ENCODE results near the gene VSIG10L2.
A peak's percentile ranks its signal among the peaks of the same experiment; 100 is the strongest.
"Not testable (repeated sequence)": the region's sequence is repeated elsewhere in the genome, so short reads cannot be mapped to it uniquely, and the experiment has no call there.

VSIG10L2 gene
- 0 to 0.04 (median 0) reads per million in 3 experiments for total RNA-seq

- no peak for DNase-seq
Measured at GRCh38 chr11:125945797-125946520, at the start of gene VSIG10L2. Gene VSIG10L2 (plus strand): TSS chr11:125946044. CDS start chr11:125946056, 12 bp downstream.

DNA sequence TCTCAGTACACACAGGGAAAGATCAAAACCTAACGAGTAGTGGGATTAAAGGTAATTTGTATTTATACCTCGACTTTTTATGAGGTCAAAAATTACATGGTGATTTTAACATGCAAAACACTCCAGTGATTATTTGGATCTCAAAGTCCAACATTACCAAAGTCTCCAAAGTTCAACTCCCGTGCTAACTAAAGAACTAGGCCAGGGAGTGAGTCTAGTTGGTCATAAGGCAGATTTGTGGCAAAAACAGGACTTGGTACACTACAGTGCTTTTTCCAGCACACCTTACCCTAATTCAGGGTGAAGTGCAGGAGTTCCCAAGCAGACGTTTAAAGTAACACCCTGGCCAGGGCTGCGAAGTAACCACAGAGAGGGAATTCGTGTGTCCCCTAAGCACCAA lies 44.0 kb upstream of the VSIG10L2 start:
- DNase-seq: no peak

- no peak for DNase-seq
Measured at GRCh38 chr11:125902277-125902926, 43.4 kb upstream of the VSIG10L2 start.

- peak; percentile 82 for DNase-seq
Measured at GRCh38 chr11:125902927-125903710, 42.7 kb upstream of the VSIG10L2 start, which contains the start of gene PUS3. Gene PUS3 (minus strand): TSS chr11:125903206. CDS start chr11:125896284, 6,922 bp downstream.

DNA sequence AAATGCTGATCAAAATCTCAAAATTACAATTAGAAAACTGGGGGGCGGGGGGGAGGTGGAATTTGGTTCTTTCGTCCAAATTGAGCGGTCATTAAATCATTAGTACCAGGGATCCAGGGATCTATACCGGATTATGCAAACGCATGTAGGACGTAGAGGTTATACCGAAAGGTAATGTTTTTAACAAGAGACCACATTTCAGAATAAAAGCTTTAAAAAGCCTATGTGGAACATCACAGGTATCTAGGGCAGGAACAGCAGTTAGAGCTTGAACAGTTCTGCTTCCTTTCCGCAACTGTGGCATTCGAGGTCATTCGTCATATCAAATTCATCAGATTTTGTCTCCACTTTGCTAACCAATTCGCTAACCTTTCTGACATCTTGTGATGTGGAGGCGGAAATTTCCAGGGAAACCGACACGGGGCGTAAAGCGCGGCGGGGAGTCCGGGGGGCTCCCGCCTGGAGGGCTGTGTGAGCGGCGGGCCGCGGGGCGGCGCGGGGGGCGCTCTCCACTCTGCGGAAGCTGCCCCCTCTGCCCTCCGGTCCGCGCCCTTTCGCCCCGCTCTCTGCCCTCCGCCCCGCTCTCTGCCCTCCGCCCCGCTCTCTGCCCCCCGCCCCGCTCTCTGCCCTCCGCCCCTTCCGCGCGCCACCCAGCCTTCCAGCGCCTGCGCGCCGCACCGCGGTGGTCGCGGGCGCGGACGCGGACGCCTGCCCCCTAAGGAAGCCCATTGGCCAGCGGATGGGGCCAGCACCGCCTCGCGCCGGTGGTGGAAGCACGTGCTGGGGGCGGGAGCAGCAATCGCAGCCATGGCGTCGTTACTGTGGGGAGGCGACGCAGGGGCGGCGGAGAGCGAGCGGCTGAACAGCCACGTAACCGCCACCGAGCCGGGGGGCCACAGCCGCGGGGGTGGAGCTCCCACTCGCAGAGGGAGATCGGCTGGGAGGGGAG lies 41.9 kb upstream of the VSIG10L2 start, which contains the start of gene DDX25:
Gene DDX25 (plus strand): TSS at position 798 of the 949 bp plus-strand sequence. CDS start 10 bp downstream, at position 808.
- DNase-seq: peak; percentile 22

DNA sequence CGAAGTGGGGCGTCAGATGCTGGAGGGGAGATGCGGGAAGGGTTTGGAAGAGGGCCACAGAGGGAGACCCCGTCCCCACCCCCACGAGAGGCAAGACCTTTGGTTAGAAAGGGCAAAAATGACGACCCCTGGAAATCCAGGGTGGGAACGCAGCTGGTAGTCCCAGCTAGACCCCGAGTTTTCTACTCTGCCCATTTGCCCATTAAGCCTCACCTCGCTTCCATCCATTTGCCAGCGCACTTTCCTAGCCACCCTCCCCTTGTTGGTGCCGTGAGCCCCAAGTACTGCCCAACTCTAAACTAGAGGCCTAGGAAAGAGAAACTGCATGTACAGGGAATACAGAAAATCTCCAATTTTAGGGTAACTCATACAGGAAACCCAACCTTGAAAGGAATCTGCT lies 41.2 kb upstream of the VSIG10L2 start:
- no peak for DNase-seq

DNA sequence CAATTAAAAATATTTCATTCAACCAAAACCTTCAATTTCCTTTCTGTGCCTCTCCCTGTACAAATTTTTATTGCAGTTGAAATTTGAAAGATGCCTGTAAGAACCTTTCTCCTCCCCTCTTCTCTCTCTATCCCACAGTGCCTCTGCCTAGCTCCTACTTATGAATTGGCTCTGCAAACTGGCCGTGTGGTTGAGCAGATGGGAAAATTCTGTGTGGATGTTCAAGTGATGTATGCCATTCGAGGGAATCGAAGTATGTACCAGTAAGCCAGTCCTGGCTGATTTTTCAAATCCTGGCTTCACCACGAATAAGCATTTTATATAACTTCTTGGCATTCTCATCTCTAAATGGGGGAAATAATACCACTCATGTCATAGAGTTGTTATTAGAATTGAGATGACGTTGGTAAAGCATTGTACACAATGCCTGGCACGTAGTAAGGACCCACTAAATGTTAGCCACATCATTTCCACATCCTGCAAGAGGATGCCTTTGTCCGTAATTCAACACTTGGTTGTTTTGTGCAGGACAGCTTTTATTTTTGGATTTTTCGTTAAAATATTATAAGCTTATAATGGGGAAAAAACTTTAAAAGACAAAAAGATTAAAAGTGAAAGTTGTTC lies 35.5 kb upstream of the VSIG10L2 start:
- no peak for DNase-seq

DNA sequence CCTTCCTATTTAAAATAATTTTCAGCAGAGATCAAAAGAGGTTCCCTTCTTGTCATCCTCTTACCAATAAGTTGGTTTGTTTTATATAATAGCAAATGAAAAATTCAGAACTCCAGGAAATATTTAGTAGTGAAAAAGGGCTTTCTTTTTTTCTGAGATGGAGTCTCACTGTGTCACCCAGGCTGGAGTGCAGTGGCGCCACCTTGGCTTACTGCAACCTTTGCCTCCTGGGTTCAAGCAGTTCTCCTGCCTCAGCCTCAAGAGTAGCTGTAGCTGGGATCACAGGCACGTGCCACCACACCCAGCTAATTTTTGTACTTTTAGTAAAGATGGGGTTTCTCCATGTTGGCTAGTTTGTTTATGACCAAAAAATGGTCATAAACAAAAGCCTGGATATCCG lies 31.2 kb upstream of the VSIG10L2 start:
- DNase-seq: not testable (repeated sequence)

DNA sequence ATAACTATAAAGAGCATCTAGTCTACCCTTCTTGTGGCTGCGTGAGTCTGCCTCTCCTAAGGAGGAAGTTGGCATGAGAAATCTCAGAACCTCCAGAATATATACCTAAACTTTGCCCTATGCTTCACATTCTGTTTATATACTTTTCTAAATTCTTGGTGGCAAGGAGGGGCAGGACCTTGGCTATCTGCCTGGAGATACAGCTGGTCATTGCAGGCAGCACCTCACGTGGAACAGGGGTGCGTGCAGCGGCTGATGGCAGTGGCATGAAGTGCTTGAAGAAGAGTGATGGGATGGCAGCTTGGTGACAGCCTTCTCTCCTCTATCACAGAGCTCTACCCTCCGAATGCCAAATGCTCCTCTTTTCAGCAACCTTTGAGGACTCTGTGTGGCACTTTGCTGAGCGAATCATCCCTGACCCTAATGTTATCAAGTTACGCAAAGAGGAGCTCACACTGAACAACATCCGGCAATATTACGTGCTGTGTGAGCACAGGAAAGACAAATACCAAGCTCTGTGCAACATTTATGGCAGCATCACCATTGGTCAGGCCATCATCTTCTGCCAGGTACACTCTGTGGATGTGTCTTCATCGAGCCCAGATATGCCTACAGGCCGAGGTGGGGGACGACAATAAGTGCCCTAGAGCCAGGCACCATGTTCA lies 29.0 kb upstream of the VSIG10L2 start:
- no peak for DNase-seq

DNA sequence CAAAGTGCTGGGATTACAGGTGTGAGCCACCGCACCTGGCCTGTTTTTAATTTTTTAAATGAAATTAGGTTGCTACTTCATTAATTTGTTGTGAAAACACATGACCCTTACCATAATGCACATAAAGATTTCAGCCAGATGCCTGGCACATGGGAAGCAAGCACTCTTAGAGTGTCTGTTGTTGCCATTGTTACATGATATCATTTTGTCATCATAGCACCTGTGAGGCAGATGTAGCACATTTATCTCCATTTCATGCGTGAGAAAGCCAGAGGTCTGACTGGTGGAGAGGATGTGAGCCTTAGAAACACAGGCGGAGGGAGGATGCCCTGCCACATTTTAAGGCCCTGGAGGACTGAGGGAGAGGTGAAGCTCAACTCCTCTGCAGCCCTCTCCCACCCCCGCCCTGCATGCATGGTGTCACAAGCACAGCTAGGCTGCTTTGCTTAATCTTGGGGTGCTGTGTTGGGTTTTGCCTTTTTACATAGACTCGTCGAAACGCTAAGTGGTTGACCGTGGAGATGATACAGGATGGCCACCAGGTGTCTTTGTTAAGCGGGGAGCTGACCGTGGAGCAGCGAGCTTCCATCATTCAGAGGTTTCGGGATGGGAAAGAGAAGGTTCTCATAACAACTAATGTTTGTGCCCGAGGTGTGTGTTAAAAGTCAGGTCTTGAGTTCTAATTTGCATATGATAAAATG lies 27.6 kb upstream of the VSIG10L2 start:
- DNase-seq: no peak

DNA sequence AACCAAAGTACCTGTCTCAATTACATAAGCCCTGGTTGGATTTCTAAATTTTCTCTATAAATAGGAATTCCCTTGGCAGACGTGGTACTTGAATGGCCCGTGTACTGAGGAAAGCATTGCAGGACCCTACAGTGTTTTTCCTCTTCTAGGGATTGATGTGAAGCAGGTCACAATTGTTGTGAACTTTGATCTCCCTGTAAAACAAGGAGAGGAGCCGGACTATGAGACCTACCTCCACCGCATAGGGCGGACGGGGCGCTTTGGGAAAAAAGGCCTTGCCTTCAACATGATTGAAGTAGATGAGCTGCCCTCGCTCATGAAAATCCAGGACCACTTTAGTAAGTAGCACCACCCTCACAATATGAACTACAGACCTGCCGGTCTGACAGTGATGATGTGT lies 24.8 kb upstream of the VSIG10L2 start:
- DNase-seq: no peak

- no peak for DNase-seq
Measured at GRCh38 chr11:125922156-125922555, 23.7 kb upstream of the VSIG10L2 start.

DNA sequence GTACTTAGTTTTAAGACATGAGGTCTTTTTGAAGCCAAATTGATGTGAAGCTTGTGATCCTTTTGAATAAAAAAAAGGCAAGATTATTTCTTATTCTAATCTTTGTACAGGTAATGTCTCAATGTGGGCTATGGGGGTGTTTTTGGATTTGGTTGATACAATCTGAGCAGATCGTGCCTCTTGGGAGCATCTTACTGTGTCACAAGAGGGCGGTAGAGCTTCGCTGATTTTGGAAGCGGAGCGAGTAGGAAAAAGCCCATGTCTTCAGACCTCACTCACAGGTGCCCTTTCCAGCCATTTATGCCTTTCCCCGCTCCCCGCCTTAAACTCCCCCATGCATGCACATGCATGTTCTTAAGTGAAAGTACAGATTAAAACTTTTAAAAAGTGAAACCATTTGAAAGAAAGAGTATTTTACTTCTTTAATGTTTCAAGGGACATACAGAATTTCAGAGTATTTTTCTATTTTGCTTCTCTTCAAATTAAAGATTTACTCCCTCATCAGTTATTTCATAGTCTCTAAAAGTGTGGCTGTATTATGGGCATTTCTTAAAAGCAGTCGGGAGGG lies 22.7 kb upstream of the VSIG10L2 start:
- DNase-seq: peak; percentile 39

- no peak for DNase-seq
Measured at GRCh38 chr11:125923633-125924032, 22.2 kb upstream of the VSIG10L2 start.

- no peak for DNase-seq
Measured at GRCh38 chr11:125924384-125925007, 21.3 kb upstream of the VSIG10L2 start.

- DNase-seq: no peak
Measured at GRCh38 chr11:125925247-125925740, 20.6 kb upstream of the VSIG10L2 start.

DNA sequence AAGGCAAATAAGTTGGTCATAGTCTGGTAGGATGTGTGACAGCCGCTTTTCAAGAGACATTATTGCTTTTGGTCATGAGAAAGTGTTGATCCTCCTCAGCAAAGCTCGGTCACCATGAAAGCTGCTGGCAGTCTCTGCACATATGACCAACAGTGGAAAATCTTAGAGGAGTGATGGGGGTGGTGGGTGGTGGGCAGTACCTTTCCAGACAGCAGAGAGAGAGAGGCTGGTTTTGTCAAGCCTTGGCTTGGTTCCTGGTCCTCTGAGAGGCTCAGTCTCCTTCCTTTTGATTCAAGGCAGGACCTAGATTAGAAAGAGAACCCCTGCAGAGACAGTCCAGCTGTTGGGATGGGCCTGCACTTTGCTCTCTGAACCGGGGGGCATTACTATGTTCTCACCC lies 20.0 kb upstream of the VSIG10L2 start:
- no peak for DNase-seq

DNA sequence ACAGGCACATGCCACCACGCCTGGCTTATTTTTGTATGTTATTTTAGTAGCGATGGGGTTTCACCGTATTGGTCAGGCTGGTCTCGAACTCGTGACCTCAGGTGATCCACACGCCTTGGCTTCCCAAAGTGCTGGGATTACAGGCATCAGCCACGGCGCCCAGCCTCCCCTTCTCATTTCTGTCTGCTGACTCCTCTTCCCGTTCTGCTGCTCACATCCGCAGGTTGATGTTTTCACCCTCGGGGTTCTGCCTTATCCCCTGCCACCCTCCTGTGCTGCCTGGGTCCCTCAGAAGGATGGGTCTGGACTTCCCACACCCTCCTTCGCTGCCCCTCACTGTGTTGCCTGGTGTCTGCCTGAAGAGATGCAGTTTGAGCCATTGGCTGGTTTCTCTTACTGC lies 19.2 kb upstream of the VSIG10L2 start:
- DNase-seq: no peak

DNA sequence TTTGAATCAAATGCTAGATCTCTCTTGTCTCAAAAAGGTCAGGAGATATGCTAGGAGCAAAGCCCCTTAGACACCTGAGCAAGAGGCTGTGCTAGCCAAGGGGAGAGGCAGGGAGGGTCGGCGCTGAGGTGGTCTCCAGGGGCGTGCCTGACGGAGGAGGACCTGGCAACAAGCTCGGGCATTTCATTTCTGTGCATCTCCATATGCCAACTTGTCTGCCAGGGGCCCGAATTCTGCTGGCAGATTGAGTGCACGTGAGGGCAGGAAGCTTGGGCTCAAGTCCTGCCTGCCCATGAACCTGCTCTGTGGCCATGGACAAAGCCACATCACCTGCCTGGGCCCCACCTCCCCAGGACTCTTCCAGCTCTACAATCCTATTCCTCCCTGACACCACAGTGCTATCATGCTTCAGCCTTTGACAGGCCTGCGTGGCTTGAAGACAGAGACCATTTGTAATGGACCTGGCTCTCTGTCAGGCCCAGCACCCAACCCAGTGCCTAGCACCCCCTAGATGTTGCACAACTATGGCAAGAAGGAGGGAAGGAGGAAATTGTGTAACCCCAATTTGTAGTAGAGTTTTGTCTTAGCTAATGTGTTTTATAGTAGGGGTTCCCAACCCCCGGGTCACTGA lies 16.3 kb upstream of the VSIG10L2 start:
- DNase-seq: no peak

Measured in central memory CD4-positive, alpha-beta T cell (primary cell).